ENCODE data around the gene CALR3. TPM values are rescaled to one million over a fixed set of nuclear protein-coding genes. Genes with fewer than 3 reads are reported as not detected.

CALR3 gene
- total RNA-seq, 1 donor from 2014 or later, result not detected

DNA sequence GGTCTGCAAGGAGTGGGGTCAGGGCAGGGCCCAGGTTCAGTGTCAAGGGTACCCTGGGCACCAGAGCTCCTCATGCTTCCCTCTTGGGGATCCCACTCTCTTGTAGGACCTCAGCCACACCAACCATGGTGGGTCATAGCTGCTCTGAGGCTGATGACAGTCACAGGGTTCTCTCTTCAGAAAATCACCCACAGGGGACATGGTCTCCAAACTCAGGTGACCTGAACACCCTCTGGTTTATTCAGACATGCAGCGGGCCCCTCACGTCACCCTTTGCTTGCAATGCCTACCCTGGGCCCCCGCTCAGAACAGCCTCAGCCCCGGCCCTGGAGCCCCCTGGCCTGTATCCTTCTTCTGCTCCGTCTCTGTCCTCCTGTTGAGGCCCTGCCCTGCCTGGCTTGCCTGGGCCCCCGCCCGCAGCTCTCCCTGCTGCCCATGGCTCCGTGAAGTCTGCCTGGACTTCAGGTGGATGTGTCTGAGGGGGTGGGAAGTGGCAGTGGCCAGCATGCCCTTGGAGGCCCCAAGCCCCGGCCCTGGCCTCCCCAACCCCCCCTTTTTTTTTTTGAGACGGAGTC, 25.8 kb upstream of the CALR3 start:
- no peak for DNase-seq (ENCODE audit: low spot score)
- Mint-ChIP-seq H3K27me3 (ENCODE audit: low read depth) (no peaks in the 10 kb centered on the region), H3K4me1 (ENCODE audit: low read depth) (no peaks in the 10 kb centered on the region), H3K9me3 (ENCODE audit: low read depth) (no peaks in the 10 kb centered on the region), H3K36me3 (ENCODE audit: low read depth) (peaks cover 31% of the 10 kb centered on the region), H3K4me3 (ENCODE audit: unreplicated experiment) (no peak overlapping the region), H3K27ac (ENCODE audit: unreplicated experiment) (no peak overlapping the region)
- TF ChIP-seq, protein P1, sequence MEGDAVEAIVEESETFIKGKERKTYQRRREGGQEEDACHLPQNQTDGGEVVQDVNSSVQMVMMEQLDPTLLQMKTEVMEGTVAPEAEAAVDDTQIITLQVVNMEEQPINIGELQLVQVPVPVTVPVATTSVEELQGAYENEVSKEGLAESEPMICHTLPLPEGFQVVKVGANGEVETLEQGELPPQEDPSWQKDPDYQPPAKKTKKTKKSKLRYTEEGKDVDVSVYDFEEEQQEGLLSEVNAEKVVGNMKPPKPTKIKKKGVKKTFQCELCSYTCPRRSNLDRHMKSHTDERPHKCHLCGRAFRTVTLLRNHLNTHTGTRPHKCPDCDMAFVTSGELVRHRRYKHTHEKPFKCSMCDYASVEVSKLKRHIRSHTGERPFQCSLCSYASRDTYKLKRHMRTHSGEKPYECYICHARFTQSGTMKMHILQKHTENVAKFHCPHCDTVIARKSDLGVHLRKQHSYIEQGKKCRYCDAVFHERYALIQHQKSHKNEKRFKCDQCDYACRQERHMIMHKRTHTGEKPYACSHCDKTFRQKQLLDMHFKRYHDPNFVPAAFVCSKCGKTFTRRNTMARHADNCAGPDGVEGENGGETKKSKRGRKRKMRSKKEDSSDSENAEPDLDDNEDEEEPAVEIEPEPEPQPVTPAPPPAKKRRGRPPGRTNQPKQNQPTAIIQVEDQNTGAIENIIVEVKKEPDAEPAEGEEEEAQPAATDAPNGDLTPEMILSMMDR (IDR thresholded peaks at IDR 0.05), result no peak

DNA sequence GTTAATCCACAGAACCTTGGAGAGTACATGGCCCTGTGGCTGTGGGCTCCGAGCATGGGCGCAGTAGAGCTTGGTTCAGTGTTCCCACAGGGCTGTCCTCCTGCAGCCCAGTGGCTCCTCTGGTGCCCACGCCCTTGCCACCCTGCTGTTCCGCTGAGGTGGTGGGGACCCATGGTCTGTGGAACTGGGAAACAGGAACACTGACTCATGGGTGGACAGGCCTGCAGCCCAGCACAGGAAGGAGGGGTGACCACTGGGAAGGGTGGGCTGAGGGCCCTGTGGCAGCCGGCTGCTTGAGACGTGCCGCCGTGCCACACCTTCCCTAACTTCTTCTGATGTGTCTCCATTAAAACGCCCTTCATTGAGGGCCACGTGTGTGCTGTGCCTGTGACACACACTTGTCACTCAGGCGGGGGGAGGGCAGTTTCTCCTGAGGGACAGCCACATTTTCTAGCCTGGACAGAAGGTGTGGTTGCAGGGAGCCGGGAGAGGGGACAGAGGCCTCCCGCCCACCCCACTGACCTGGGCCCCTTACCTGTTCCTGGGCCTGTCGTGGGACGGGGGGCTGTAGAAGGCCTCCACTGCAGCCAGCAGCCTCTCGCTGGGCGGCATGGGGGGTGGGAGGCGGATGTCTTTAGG, 25.1 kb upstream of the CALR3 start:
- Mint-ChIP-seq H3K9me3 (ENCODE audit: low read depth) (no peaks in the 10 kb centered on the region), H3K27me3 (ENCODE audit: low read depth) (no peaks in the 10 kb centered on the region), H3K4me1 (ENCODE audit: low read depth) (no peaks in the 10 kb centered on the region), H3K4me3 (ENCODE audit: unreplicated experiment) (no peak overlapping the region), H3K27ac (ENCODE audit: unreplicated experiment) (no peak overlapping the region), H3K36me3 (ENCODE audit: low read depth) (peaks cover 31% of the 10 kb centered on the region)
- TF ChIP-seq, protein P1 (IDR thresholded peaks at IDR 0.05), result no peak
- no peak for DNase-seq (ENCODE audit: low spot score)

DNA sequence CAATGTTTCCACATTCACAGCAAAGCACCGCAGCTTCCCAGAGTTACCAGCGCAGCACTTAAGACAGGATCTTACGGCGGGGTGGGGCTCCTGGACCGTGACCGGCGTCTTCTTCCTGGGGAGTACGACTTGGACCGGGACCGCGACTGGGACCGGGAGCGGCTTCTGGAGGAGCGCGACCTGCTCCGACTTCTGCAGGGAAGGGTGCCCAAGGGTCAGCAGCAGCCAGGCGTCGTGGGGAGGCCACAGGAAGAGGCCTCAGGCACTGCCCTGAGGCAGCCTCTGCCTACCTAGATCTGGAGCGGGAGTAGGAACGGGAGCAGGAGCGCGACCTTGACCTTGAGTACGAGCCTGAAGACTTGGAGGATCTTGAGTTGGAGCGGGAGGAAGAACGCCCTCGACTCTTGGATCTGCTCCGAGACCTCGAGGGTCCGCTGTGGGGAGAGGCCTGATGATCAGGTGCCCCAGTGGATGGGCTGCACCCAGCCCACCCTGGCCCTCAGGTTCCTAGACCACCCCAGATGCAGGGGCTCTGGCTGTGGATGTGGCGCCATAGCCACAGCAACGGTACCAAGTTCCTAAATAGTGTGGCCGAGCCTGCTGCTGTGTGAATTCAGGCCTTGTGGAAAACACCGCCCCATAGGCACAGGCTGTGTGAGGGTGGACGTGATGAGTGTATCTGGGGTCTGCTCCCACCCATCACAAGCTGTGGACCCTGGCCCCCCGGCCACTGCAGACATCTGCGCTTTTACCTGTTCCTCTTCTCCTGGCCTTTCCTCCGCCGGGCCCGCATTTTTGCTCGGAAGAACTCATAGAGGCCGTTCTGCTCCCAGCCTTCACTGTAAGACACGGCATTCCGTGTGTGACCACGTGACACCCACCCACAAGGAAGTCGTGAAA, 24.4 kb upstream of the CALR3 start:
- peaks cover 31% of the 10 kb centered on the region for H3K36me3 Mint-ChIP-seq (ENCODE audit: low read depth)
- no peaks in the 10 kb centered on the region for H3K9me3 Mint-ChIP-seq (ENCODE audit: low read depth)
- no peaks in the 10 kb centered on the region for H3K4me1 Mint-ChIP-seq (ENCODE audit: low read depth)
- no peak overlapping the region for H3K4me3 Mint-ChIP-seq (ENCODE audit: unreplicated experiment)
- H3K27me3 Mint-ChIP-seq (ENCODE audit: low read depth), result no peaks in the 10 kb centered on the region
- DNase-seq (ENCODE audit: low spot score), result no peak
- H3K27ac Mint-ChIP-seq (ENCODE audit: unreplicated experiment), result no peak overlapping the region
- TF ChIP-seq, protein P1 (IDR thresholded peaks at IDR 0.05), result no peak

DNA sequence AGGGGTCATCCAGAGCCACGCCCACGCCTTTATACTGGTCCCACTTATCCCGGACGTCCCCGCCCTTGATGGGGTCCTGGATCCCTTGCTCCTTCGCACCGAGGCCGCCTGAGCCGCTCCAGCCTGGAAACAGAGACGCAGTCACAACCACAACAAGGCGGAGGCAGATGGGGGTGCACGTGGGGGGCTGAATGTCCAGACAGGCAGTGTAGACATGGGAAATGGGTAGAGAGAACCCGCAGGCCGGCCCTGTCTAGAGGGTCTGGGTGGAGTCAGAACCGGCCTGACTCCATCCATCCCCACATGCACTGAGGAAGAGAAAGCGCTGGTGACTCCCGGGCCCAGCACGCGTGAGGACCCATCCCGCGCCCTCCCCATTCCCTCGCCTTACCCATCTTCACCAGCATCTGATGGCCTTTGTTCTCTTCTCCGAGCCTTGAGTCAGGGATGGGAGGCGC, 23.3 kb upstream of the CALR3 start:
- DNase-seq (ENCODE audit: low spot score), result no peak
- Mint-ChIP-seq H3K27me3 (ENCODE audit: low read depth) (no peaks in the 10 kb centered on the region), H3K36me3 (ENCODE audit: low read depth) (peaks cover 31% of the 10 kb centered on the region), H3K9me3 (ENCODE audit: low read depth) (no peaks in the 10 kb centered on the region), H3K4me3 (ENCODE audit: unreplicated experiment) (no peak overlapping the region), H3K27ac (ENCODE audit: unreplicated experiment) (peak overlapping the region; percentile 8), H3K4me1 (ENCODE audit: low read depth) (no peaks in the 10 kb centered on the region)
- TF ChIP-seq, protein P1 (IDR thresholded peaks at IDR 0.05), result no peak
